Activated CD8-positive, alpha-beta T cell treated with anti-CD3 and anti-CD28 coated beads, Interleukin-2, amount 10 ng/mL, durations not matched to agents 7 days and 5 days (primary cell): ENCODE results near the gene HPS6. TPM values are rescaled to one million over a fixed set of nuclear protein-coding genes. Genes with fewer than 3 reads are reported as not detected.
"Not testable (repeated sequence)": the region's sequence is repeated elsewhere in the genome, so short reads cannot be mapped to it uniquely, and the experiment has no call there.

Source experiments
- ATAC-seq: fragments of 150-1000 bp; cut with Tn5 transposase; one replicate; pipeline ENCODE4 v1.10.0; 2021; ENCODE audit warnings: moderate library complexity
- CTCF ChIA-PET: fragments of 350-600 bp; sonication (Branson Sonifier 250); formaldehyde crosslinking; loops from one replicate; lab custom pipeline; 2021; ENCODE audit warnings: antibody characterized with exemption; lab: Charles Lee
- POLR2A ChIA-PET: fragments of 350-600 bp; sonication (Branson Sonifier 250); formaldehyde crosslinking; loops from one replicate; lab custom pipeline; 2021; ENCODE audit warnings: antibody characterized with exemption; lab: Charles Lee
- DNase-seq: peaks from one replicate; pipeline ENCODE4 v3.0.0-alpha.2; 2020
- H3K27ac Mint-ChIP-seq: one replicate; pipeline ENCODE4 v1.8.0; 2021; ENCODE audit warnings: mild to moderate bottlenecking, mixed read lengths
- H3K27me3 Mint-ChIP-seq: one replicate; pipeline ENCODE4 v1.8.0; 2021; ENCODE audit warnings: low read depth, mixed read lengths
- H3K36me3 Mint-ChIP-seq: one replicate; pipeline ENCODE4 v1.8.0; 2021; ENCODE audit warnings: low read depth, mixed read lengths
- H3K4me1 Mint-ChIP-seq: one replicate; pipeline ENCODE4 v1.8.0; 2021; ENCODE audit warnings: low read depth, mixed read lengths
- H3K4me3 Mint-ChIP-seq: one replicate; pipeline ENCODE4 v1.8.0; 2021; ENCODE audit warnings: mild to moderate bottlenecking, mixed read lengths
- H3K9me3 Mint-ChIP-seq: one replicate; pipeline ENCODE4 v1.8.0; 2022; ENCODE audit warnings: mixed read lengths; ENCODE audit not compliant: insufficient read depth
- total RNA-seq, 2 experiments: library from RNA; stranded (reverse); gene quantifications; one replicate each; pipeline ENCODE4 v1.2.3, GENCODE V29; 2021

The HPS6 gene
- total RNA-seq = 10 to 100 TPM; 23.2 to 25.3 TPM

DNA sequence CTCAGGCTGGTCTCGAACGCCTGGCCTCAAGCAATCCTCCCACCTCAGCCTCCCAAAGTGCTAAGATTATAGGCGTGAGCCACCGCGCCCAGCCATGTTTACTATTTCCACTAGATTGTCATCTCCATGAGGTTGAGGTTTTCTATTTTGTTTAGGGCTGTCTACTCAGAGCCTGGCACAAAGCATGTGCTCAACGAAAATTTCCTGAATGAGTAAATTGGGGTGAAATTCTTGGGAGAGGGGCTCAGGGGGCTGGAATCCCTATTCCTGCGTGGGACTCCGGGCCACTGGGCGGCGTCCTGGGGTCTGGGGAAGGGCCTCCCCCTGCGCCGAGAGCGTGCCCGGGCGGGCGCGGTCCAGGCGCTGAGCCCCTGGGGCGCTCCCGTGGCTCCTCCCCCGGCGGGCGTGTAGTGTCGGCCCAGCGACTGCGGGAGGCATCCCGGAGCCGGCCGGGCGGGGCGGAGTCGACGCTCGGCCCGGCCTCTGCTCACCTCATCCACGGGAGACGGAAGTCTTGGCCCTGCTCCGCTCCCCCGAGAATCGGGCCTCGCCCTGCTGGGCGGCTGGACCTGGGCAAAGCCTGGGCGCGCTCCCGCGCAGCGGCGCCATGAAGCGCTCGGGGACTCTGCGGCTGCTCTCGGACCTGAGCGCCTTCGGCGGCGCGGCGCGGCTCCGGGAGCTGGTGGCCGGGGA is at the start of gene HPS6:
Gene HPS6, plus strand, starts transcription at position 482 of the 693 bp plus-strand sequence. Its CDS starts 126 bp downstream, at position 608.
- Mint-ChIP-seq H3K4me1 (peaks cover 26% of the 10 kb centered on the region), H3K36me3 (peaks cover 12% of the 10 kb centered on the region), H3K9me3 (no peaks in the 10 kb centered on the region), H3K27me3 (no peaks in the 10 kb centered on the region), H3K27ac (peak within 1 kb of the TSS; percentile 88), H3K4me3 (peak within 1 kb of the TSS; percentile 85)
- DNase-seq (peak; percentile 91), ATAC-seq (peak; percentile 99)
- ChIA-PET POLR2A (interaction anchor here (1.2 kb wide), 2 partner anchors 86 to 247 kb away, joined by 3 to 6 read pairs; partner anchors contain the start of gene OGA), CTCF (interaction anchor here (0.8 to 5.7 kb wide), 4 partner anchors 10 to 228 kb away, joined by 3 to 44 read pairs (median 3); no protein-coding TSS in a partner anchor)

DNA sequence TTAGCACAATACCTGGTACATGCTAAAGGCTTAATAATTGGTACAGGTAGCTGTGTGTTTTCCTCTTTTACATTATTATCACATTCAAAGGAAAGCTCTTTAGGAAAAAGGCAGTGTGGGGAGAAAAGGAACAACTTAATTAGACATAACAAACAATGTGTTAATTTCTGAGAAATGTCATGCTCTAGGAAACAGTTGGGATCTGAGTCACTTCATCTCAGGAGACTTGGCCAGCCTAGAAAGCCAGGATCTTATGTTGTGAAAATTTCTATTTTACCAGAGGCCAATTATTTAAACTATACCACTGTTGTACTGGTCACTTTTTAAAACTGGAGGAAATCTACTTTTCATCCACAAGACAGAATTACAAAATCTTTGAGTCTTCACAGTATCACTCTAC is 48.7 kb upstream of the HPS6 start:
- Mint-ChIP-seq H3K27me3 (no peaks in the 10 kb centered on the region), H3K4me3 (no peak overlapping the region), H3K4me1 (peaks cover 3% of the 10 kb centered on the region), H3K36me3 (peaks cover 21% of the 10 kb centered on the region), H3K9me3 (peaks cover 4% of the 10 kb centered on the region), H3K27ac (no peak overlapping the region)
- no peak for DNase-seq
- POLR2A ChIA-PET = no interaction called here
- CTCF ChIA-PET = interaction anchor here (3.9 kb wide), 1 partner anchor 176 kb away, joined by 25 read pairs; no protein-coding TSS in a partner anchor
- no peak for ATAC-seq

DNA sequence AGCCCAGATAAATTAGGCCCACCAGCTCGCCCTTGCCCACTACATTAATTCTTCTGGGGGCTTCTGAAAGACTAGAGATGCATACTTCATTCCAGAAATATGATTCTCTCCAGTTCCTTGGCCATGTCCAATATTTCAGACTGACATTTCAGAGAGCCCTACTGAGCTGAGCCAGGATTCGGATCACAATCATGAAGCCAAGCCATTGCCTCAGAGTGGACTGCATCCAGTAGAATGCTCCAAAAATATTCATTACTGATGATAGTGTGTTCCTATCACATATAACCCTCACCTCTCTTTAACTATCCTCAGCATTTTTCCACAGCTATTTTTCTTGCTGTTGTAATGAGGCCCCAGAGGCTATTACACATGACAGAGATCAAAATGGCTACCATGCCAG is 47.9 kb upstream of the HPS6 start:
- Mint-ChIP-seq H3K36me3 (peaks cover 27% of the 10 kb centered on the region), H3K27me3 (no peaks in the 10 kb centered on the region)
- POLR2A ChIA-PET = no interaction called here

DNA sequence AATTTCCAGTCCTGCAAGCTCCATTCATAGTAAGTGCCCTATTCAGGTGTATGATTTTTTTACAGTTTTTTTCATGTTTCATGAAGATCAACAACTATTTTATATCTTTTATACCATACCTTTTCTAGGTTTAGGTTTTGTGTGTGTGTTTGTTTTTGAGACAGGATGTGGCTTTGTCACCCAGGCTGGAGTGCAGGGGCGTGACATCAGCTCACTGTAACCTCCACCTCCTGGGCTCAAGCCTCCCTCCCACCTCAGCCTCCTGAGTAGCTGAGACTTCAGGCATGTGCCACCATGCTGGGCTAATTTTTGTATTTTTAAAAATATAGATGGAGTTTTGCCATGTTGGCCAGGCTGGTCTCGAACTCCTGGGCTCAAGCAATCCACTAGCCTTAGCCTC is 44.2 kb upstream of the HPS6 start:
- Mint-ChIP-seq H3K27me3 (no peaks in the 10 kb centered on the region), H3K36me3 (peaks cover 30% of the 10 kb centered on the region), H3K27ac (no peak overlapping the region), H3K4me3 (no peak overlapping the region), H3K4me1 (peaks cover 3% of the 10 kb centered on the region), H3K9me3 (peaks cover 4% of the 10 kb centered on the region)
- POLR2A ChIA-PET = interaction anchor here (0.8 kb wide), 1 partner anchor 11 kb away, joined by 3 read pairs; no protein-coding TSS in a partner anchor
- CTCF ChIA-PET = interaction anchor here (4.9 kb wide), 1 partner anchor 11 kb away, joined by 22 read pairs; no protein-coding TSS in a partner anchor
- DNase-seq (peak; percentile 54), ATAC-seq (peak; percentile 53)

More for the DNA sequence above, 47.9 kb upstream of the HPS6 start:
- CTCF ChIA-PET = interaction anchor here (1.0 to 1.4 kb wide), 4 partner anchors 51 to 176 kb away, joined by 3 to 6 read pairs (median 4); no protein-coding TSS in a partner anchor
- H3K4me1 Mint-ChIP-seq = peaks cover 3% of the 10 kb centered on the region
- no peak for DNase-seq
- H3K4me3 Mint-ChIP-seq = no peak overlapping the region
- no peak overlapping the region for H3K27ac Mint-ChIP-seq
- peaks cover 4% of the 10 kb centered on the region for H3K9me3 Mint-ChIP-seq
- no peak for ATAC-seq

DNA sequence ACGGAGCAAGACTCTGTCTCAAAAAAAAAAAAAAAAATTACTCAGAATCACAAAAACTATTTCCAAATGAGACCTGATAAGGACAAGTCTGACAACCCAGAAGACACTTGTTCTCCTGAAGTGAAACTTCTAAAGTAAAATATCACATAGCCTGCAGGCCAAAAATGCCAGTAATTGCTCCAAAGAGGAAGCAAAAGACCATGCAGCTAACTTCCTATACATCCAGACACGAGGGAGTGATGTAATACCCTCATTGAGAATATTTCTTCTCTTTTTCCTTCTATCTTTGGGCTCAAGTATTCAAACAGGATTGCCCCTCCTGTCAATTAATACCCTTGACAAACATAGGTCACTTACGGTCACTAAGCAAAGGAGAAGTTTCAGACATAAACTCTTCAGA is 40.4 kb upstream of the HPS6 start:
- DNase-seq = no peak
- H3K27me3 Mint-ChIP-seq = no peaks in the 10 kb centered on the region
- CTCF ChIA-PET = interaction anchor here (1.3 kb wide), 1 partner anchor 15 kb away, joined by 3 read pairs; no protein-coding TSS in a partner anchor
- peaks cover 4% of the 10 kb centered on the region for H3K9me3 Mint-ChIP-seq
- ATAC-seq = no peak
- peaks cover 3% of the 10 kb centered on the region for H3K4me1 Mint-ChIP-seq
- no peak overlapping the region for H3K27ac Mint-ChIP-seq
- H3K4me3 Mint-ChIP-seq = no peak overlapping the region
- POLR2A ChIA-PET = no interaction called here
- H3K36me3 Mint-ChIP-seq = peaks cover 44% of the 10 kb centered on the region

DNA sequence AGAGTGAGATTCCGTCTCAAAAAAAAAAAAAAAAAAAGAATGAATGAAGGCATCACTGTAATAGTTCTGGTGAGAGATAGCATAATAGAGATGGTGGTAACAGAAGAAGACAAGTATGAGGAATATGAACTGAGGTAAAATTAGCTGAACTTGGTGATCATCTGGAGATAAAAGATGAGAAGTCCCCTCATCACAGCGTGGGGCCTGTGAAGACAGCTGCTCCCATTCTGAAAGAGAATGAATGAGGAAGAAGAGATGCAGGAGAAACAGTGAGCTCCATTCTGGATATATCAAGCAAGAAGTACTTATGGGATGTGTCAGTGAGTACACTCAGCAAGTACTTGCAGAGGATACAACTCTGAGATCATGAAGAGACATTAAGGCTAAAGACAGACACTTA is 37.9 kb upstream of the HPS6 start:
- no peaks in the 10 kb centered on the region for H3K4me1 Mint-ChIP-seq
- H3K36me3 Mint-ChIP-seq = peaks cover 40% of the 10 kb centered on the region
- no peak overlapping the region for H3K4me3 Mint-ChIP-seq
- H3K27me3 Mint-ChIP-seq = no peaks in the 10 kb centered on the region
- ChIA-PET POLR2A (no interaction called here), CTCF (interaction anchor here (0.6 to 2.6 kb wide), 2 partner anchors 18 to 45 kb away, joined by 4 to 11 read pairs; no protein-coding TSS in a partner anchor)
- no peak overlapping the region for H3K27ac Mint-ChIP-seq
- DNase-seq = no peak
- H3K9me3 Mint-ChIP-seq = no peaks in the 10 kb centered on the region
- ATAC-seq = no peak

DNA sequence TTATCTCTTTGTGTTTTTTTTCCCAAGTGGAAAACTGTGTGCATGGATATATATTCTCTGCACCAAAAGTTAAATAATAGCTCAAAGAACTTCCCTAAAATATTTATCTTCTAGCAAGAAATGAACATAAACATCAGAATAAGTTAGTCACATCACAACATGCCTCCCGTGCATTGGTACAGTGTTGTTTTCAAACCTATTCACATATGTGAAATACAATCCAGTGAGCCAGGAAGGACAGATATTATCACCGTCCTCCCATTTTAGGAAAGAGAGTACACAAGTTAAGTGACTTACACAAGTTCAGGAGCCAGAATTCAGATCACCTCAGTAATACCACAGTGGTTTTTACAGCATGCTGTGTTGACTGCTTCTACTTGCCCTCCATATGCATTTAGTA is 31.4 kb upstream of the HPS6 start:
- peaks cover 29% of the 10 kb centered on the region for H3K36me3 Mint-ChIP-seq
- H3K27me3 Mint-ChIP-seq = no peaks in the 10 kb centered on the region
- H3K27ac Mint-ChIP-seq = no peak overlapping the region
- no peak for DNase-seq
- CTCF ChIA-PET = interaction anchor here (1.0 to 1.1 kb wide), 2 partner anchors 14 to 23 kb away, joined by 3 read pairs; no protein-coding TSS in a partner anchor
- H3K4me1 Mint-ChIP-seq = no peaks in the 10 kb centered on the region
- ATAC-seq = no peak
- POLR2A ChIA-PET = no interaction called here
- H3K9me3 Mint-ChIP-seq = no peaks in the 10 kb centered on the region
- no peak overlapping the region for H3K4me3 Mint-ChIP-seq

DNA sequence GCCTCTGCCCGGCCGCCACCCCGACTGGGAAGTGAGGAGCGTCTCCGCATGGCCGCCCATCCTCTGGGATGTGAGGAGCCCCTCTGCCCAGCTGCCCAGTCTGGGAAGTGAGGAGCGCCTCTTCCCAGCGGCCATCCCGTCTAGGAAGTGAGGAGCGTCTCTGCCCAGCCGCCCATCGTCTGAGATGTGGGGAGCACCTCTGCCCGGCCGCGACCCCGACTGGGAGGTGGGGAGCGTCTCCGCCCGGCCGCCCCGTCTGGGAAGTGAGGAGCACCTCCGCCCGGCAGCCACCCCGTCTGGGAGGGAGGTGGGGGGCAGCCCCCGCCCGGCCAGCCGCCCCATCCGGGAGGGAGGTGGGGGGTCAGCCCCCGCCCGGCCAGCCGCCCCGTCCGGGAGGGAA is 29.3 kb upstream of the HPS6 start:
- H3K27me3 Mint-ChIP-seq, H3K27ac Mint-ChIP-seq, H3K9me3 Mint-ChIP-seq, ATAC-seq, H3K4me1 Mint-ChIP-seq, POLR2A ChIA-PET, H3K4me3 Mint-ChIP-seq, DNase-seq, CTCF ChIA-PET: not testable (repeated sequence)
- H3K36me3 Mint-ChIP-seq = peaks cover 33% of the 10 kb centered on the region

GRCh38 chr10:102038410-102038809 is 26.7 kb upstream of the HPS6 start:
- POLR2A ChIA-PET = interaction anchor here (0.6 kb wide), 1 partner anchor 126 kb away, joined by 3 read pairs; no protein-coding TSS in a partner anchor
- DNase-seq (no peak), ATAC-seq (no peak)
- Mint-ChIP-seq H3K36me3 (peaks cover 20% of the 10 kb centered on the region), H3K27me3 (no peaks in the 10 kb centered on the region), H3K4me1 (no peaks in the 10 kb centered on the region), H3K9me3 (no peaks in the 10 kb centered on the region), H3K27ac (no peak overlapping the region), H3K4me3 (no peak overlapping the region)
- CTCF ChIA-PET = interaction anchor here (1.1 to 1.3 kb wide), 3 partner anchors 28 to 97 kb away, joined by 3 to 4 read pairs (median 3); no protein-coding TSS in a partner anchor

- POLR2A ChIA-PET = no interaction called here
- no peak overlapping the region for H3K4me3 Mint-ChIP-seq
- DNase-seq (no peak), ATAC-seq (no peak)
- no peaks in the 10 kb centered on the region for H3K9me3 Mint-ChIP-seq
- H3K4me1 Mint-ChIP-seq = peaks cover 3% of the 10 kb centered on the region
- H3K27ac Mint-ChIP-seq = no peak overlapping the region
- H3K27me3 Mint-ChIP-seq = no peaks in the 10 kb centered on the region
- peaks cover 20% of the 10 kb centered on the region for H3K36me3 Mint-ChIP-seq
- CTCF ChIA-PET = interaction anchor here (1.2 to 1.6 kb wide), 2 partner anchors 30 to 33 kb away, joined by 4 to 5 read pairs; no protein-coding TSS in a partner anchor
These were observed 24.7 kb upstream of the HPS6 start for GRCh38 chr10:102040305-102041050.

DNA sequence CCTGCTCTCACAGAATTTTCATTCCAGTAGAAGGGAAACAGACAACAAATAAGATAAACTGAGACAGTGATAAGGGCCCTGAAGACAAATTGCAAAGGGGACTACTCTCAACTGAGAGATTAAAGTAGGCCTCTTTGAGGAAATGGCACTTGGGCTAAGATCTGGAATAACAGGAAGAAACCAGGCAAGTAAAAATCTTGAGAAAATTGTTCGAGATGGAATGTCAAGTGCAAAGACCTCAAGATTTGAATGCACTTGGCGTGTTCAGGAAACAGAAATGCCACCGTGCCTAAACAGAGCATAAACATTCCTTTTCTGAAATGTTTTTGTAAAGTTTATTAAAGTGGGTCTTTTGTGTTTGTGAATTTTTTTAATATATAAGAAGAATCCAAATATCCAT is 19.9 kb upstream of the HPS6 start:
- ATAC-seq (no peak), DNase-seq (no peak)
- Mint-ChIP-seq H3K9me3 (no peaks in the 10 kb centered on the region), H3K4me3 (no peak overlapping the region), H3K27me3 (no peaks in the 10 kb centered on the region), H3K27ac (no peak overlapping the region), H3K4me1 (peaks cover 6% of the 10 kb centered on the region), H3K36me3 (no peaks in the 10 kb centered on the region)
- ChIA-PET POLR2A (no interaction called here), CTCF (interaction anchor here (1.1 kb wide), 1 partner anchor 47 kb away, joined by 3 read pairs; no protein-coding TSS in a partner anchor)
